A549 treated with CpdA at 1 μM for 4 hours (cell line): ENCODE data around the gene GAL3ST2. TPM values are rescaled to one million over a fixed set of nuclear protein-coding genes. Genes with fewer than 3 reads are reported as not detected.

ENCODE experiments used
- total RNA-seq: library from RNA; stranded (reverse); fragments of 200-300 nt; extraction: Qiagen RNA extraction; gene quantifications from 5 replicates; pipeline ENCODE4 v1.2.3, GENCODE V29; 2022; ENCODE audit warnings: low read depth

GAL3ST2 gene
- total RNA-seq = 0.24 to 0.44 TPM (median 0.34 TPM) in 4 of 5 replicates, not detected in the other

DNA sequence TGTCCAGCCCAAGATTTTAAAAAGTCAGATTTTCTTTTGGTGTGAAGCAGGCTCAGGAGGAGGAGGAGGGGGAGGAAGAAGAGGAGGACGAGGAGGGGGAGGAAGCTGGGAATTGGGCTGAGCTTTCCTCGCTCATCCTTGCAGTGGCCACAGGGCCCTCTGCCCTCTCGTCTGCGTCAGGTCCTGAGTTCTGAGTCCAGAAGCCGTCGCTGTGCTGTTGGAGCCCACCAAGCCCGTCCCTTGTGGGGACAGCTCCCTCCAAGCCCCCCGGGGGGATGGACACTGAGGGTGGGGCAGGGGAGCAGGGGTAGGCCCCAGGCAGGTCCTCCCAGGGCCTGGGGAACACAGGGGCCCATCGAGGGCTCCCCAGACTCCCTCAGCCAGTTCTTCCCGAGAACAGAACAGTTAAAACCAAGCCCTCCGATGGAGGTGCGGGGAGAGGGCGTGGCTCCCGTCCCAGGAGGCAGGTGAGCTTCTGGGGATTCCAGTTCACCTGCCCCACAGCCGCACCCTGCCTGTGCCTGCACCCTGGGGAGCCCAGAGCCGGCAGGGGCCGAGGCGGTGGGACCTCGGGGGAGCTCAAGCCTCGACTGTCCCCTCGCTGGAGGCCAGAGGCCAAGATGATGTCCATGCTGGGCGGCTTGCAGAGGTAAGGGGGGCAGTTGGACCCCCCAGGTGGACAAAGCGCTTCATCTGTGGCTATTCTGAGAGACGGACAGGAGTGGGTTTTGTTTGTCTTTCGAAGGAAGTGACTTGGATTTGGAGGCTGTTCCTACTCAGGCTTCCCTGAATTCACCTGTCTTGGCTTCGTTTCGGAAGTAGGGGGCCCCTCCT, at the start of gene GAL3ST2:
Gene GAL3ST2 (plus strand): TSS at position 487 of the 834 bp plus-strand sequence. CDS start 134 bp downstream, at position 621.

DNA sequence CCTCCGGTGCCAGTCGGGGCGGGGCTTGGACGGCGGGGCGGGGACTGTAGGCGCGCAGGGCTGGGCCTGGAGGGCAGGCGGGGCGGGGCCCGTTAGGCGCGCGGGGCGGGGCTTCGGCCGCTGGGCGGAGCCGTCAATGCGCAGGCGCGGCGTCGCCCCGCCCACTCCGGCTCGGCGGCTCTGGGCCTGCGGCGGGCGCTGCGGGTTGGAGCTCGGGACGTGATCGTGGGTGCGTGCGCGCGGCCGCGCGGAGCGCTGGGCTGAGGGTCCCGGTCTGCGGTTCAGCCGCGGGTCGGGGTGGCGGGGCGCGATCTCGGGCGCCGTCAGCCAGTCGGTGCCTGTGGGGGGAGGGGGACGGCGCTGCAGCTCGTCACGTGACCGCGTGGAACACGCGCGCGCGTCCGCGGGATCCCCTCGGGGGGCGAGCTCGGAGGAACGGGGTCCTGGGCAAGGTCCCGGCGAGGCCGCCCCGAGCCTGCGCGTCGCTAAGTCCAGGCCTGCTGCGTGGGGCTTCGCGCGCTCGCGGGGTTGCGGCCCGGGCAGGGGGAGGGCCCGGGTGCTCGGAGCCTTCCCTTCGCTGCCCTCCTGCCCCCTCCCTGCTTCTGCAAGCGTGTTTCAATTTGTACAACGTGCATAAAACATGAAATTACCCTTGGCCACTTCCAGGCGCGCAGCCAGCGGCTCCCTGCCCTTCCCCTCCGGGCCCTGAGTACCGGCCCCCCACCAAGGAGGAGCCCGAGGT, 42.0 kb upstream of the GAL3ST2 start, which contains the start of gene D2HGDH:
Gene D2HGDH (plus strand): TSS at position 164 of the 742 bp plus-strand sequence. CDS start 595 bp downstream, outside the sequence.

DNA sequence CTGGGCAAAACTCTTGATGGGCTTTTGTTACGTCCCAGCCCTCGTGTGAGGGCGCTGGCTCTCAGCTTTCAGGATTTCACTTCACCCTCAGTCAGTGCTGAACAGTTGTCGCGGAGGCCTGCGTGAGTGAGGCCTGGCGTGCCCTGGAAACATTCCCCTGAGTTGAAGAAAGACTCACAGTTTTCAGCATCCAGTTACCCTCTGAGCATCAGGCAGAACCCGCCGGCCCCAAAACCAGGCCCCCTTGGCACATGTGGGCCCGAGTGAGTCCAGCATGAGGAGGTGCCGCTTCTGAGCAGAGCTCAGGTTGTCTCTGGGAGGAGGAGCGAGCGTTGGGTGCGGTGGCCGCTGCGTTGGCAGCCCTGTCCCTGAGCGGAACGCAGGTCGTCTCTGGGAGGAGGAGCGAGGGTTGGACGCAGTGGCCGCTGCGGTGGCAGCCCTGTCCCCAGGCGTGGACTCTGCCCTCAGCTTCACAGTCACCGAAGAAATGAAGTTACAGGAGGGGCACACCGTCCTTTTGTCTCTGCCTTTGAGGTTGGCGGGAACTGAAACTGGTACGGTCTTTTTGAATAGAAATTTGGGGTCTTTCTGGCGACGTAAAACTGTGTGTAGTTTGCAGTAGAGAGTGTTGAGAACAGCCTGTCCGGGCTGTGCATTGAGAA, 32.2 kb downstream of the GAL3ST2 start, which contains the start of gene NEU4:
Gene NEU4 (plus strand): TSS at position 473 of the 662 bp plus-strand sequence. CDS start 5,292 bp downstream, outside the sequence.

Other genes starting within 250 kb of the GAL3ST2 start
- gene BOK, start 218.1 kb upstream of the GAL3ST2 start, total RNA-seq = 21.8 to 34.1 TPM (median 29.4 TPM) in 5 replicates
- 58.1 to 87.7 TPM (median 74.3 TPM) in 5 replicates for gene THAP4, start 139.7 kb upstream of the GAL3ST2 start, total RNA-seq
- 49.2 to 65.1 TPM (median 52.3 TPM) in 5 replicates for gene ATG4B, start 139.1 kb upstream of the GAL3ST2 start, total RNA-seq
- gene DTYMK, start 90.0 kb upstream of the GAL3ST2 start, total RNA-seq = 112 to 148 TPM (median 134 TPM) in 5 replicates
- gene ING5, start 74.8 kb upstream of the GAL3ST2 start, total RNA-seq = 20.7 to 23.8 TPM (median 23.1 TPM) in 5 replicates
- 7.6 to 12.6 TPM (median 8.7 TPM) in 5 replicates for gene D2HGDH, start 42.2 kb upstream of the GAL3ST2 start, total RNA-seq
- 0.14 to 0.45 TPM (median 0.31 TPM) in 5 replicates for gene NEU4, start 32.4 kb downstream of the GAL3ST2 start, total RNA-seq
- gene PDCD1, start 82.1 kb downstream of the GAL3ST2 start, total RNA-seq = not detected in 5 replicates
- gene RTP5, start 92.9 kb downstream of the GAL3ST2 start, total RNA-seq = not detected in 5 replicates